Heart right ventricle (tissue), 16 donors: Measurements from ENCODE around the gene AGBL1. TPM values are rescaled to one million over a fixed set of nuclear protein-coding genes. Genes with fewer than 3 reads are reported as not detected.
A peak's percentile ranks its signal among the peaks of the same experiment; 100 is the strongest.

Experiments
- ATAC-seq, 8 donors: fragments of 200-7000 bp; cut with Tn5 transposase; one replicate each; pipeline ENCODE4 v1.9.1; 2020; ENCODE audit warnings: mild to moderate bottlenecking in 8 of 8, moderate library complexity in 8 of 8, moderate number of reproducible peaks in 1 of 8
- DNase-seq, 2 donors: peaks; one replicate each; pipeline ENCODE4 v3.0.0-alpha.2; 2020
- H3K27ac ChIP-seq, 10 donors: fragments of 200-600 bp; sonication (generic) in 2 of 10; one replicate each; pipeline versions ENCODE4 v1.5.0 to v1.8.0; 2020 to 2022; ENCODE audit warnings: mild to moderate bottlenecking in 3 of 10
- H3K27me3 ChIP-seq, 7 donors: fragments of 200-600 bp; one replicate each; pipeline ENCODE4 v1.8.0; 2021 to 2022; ENCODE audit warnings: mild to moderate bottlenecking in 2 of 7
- H3K36me3 ChIP-seq, 9 donors: fragments of 200-600 bp; sonication (generic) in 1 of 9; one replicate each; pipeline versions ENCODE4 v1.5.0 to v1.8.0; 2020 to 2022; ENCODE audit warnings: mild to moderate bottlenecking in 2 of 9
- H3K4me1 ChIP-seq, 9 donors: fragments of 200-600 bp; sonication (generic) in 1 of 9; one replicate each; pipeline versions ENCODE4 v1.5.0 to v1.8.0; 2020 to 2022; ENCODE audit warnings: mild to moderate bottlenecking in 4 of 9
- H3K4me3 ChIP-seq, 10 donors: fragments of 200-600 bp; sonication (generic) in 2 of 10; one replicate each; pipeline versions ENCODE4 v1.5.0 to v1.8.0; 2020 to 2022; ENCODE audit warnings: mild to moderate bottlenecking in 7 of 10, moderate library complexity in 2 of 10
- H3K9me3 ChIP-seq, 11 donors: fragments of 200-600 bp in 10 of 11; sonication (generic) in 2 of 11; one replicate each; pipeline versions ENCODE4 v1.5.0 to v1.8.0; 2013 to 2022; ENCODE audit warnings: mild to moderate bottlenecking in 2 of 11, control low read depth in 1 of 11, moderate library complexity in 1 of 11
- WGBS, 2 donors: extraction: QIAGEN DNeasy Blood & Tissue Kit; methylation state at CpG; one replicate each; pipeline ENCODE4 v1.1.7; 2013; ENCODE audit warnings: inconsistent platforms in 1 of 2; 5-methylcytosine and 5-hydroxymethylcytosine counted together
- intact Hi-C, 10 donors: fragments of 100-400 bp; cut with DNase I; formaldehyde crosslinking; loops; one replicate each; pipeline versions ENCODE4 v1.11.1 to v1.14.2; 2022
- polyA plus RNA-seq, 2 donors: library from polyadenylated mRNA; stranded (reverse); fragments of 200-250 nt; gene quantifications; one replicate each; pipeline ENCODE4 v1.2.3, GENCODE V29; 2013
- total RNA-seq, 10 donors: library from RNA; stranded (reverse); fragmentation: NEBNext Ultra II Directional in 3 of 10; extraction: Animal tissue kit (Norgen Biotek cat#: 25700) in 3 of 10; gene quantifications; one replicate each; pipeline versions ENCODE4 v1.2.1 to v1.2.4, GENCODE V29; 2021 to 2023
- TF ChIP-seq, protein P1 (sequence below), 9 donors: fragments of 200-600 bp; sonication (generic) in 2 of 9; IDR thresholded peaks; one replicate each; pipeline versions ENCODE4 v1.5.0 to v1.8.0; 2021 to 2022; ENCODE audit warnings: antibody characterized with exemption in 9 of 9, mild to moderate bottlenecking in 5 of 9, moderate library complexity in 1 of 9
- donor health status: Arrhythmogenic right ventricular cardiomyopathy.
- donor health status: ischemic (EF 13 %, LVEDD 7.1; RV severe dilation, severe dysfunction).
- donor health status: healthy with polysubstance abuse.
- donor health status: DM: no; HTN: yes; CAD: no.
- donor health status: DM: no; HTN: no; CAD: no.
- donor health status: ischemic (EF 25% LVEDD 6.9; RV normal size, moderate dysfunction).
- donor health status: ischemic (EF 25% LVEDD 5.7; RV mildly dilated, moderate dysfunction).
- donor health status: healthy.
- donor health status: DM: yes; HTN: yes; CAD: no.
- donor health status: Ischemic cardiomyopathy.
- donor health status: ischemic (EF 35%, LVEDD 5.7; RV mildly dilated, moderate dysfunction).
- donor health status: nonischemic (EF 11% LVEDD 7.7; RV severe dilation, severe dysfunction).
- donor health status: DM: yes; HTN: yes; CAD: no.
- donor health status: PGD.
- donor health status: ischemic (EF 29% LVEDD 5.4; RV normal size, mild dysfunction).
- donor health status: nonischemic (EF 23%, LVEDD 6.1; RV moderate dilation, normal function).

The AGBL1 gene
- total and polyA plus RNA-seq, 12 donors = 0.02 to 0.13 (median 0.09) TPM; not detected in 7

DNA sequence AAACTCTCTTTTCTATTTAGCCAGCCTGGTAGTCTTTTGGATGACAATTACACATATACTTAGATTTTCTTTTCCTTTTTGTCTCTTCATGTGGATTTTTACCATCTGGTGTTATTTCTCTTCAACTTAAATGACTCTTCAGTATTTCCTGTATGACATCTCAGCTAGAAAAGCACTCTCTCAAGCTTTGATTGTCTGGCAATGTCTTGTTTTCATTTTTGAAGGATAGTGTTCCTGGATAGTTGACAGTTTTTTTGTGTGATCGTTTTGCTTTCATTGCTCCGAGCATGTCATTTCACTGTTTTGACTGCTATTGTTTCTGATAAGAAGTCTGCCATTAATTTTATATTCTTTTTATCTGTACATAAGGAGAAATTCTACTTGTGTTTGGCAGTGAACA, 766.4 kb downstream of the AGBL1 start:
- intact Hi-C loops = loop anchor here in 1 of 10 donors (10.0 kb wide), 1 partner anchor 629 kb away; no protein-coding TSS in a partner anchor
- TF ChIP-seq, protein P1, sequence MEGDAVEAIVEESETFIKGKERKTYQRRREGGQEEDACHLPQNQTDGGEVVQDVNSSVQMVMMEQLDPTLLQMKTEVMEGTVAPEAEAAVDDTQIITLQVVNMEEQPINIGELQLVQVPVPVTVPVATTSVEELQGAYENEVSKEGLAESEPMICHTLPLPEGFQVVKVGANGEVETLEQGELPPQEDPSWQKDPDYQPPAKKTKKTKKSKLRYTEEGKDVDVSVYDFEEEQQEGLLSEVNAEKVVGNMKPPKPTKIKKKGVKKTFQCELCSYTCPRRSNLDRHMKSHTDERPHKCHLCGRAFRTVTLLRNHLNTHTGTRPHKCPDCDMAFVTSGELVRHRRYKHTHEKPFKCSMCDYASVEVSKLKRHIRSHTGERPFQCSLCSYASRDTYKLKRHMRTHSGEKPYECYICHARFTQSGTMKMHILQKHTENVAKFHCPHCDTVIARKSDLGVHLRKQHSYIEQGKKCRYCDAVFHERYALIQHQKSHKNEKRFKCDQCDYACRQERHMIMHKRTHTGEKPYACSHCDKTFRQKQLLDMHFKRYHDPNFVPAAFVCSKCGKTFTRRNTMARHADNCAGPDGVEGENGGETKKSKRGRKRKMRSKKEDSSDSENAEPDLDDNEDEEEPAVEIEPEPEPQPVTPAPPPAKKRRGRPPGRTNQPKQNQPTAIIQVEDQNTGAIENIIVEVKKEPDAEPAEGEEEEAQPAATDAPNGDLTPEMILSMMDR (IDR thresholded peaks at IDR 0.05) = no peak
- Histone ChIP-seq H3K27me3 (no peaks in the 10 kb centered on the region), H3K9me3 (peaks cover 0 to 26% (median 0%) of the 10 kb centered on the region in 11 donors), H3K36me3 (no peaks in the 10 kb centered on the region), H3K27ac (no peak overlapping the region), H3K4me1 (peaks cover 0 to 17% (median 9%) of the 10 kb centered on the region in 9 donors), H3K4me3 (no peak overlapping the region)
- DNase-seq (no peak), ATAC-seq (no peak)
- WGBS, 2 donors = 36 to 48% methylated on average over 2 of the region's 2 CpGs

DNA sequence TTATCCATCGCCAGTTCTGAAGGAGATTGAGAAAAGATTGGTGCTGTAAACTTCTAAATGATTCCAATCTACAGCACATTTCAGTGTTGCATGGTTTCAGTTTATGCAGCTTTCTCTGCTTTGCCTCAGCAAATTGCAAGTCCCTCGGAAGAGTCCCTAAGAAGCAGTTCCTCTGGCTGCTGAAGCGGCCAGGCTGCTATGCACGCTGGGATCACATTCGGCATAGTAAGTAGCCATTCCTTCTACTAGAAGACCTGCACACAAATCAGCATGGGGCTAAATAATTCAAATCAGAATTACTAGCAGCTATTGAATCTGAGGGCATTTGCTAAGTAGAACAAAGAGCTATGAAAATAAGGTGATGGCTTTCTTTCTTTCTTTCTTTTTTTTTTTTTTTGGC, 769.5 kb downstream of the AGBL1 start:
- 80 to 81% methylated on average over 5 of the region's 5 CpGs for WGBS, 2 donors
- intact Hi-C loops = loop anchor here in 1 of 10 donors (10.0 kb wide), 1 partner anchor 626 kb away; no protein-coding TSS in a partner anchor

DNA sequence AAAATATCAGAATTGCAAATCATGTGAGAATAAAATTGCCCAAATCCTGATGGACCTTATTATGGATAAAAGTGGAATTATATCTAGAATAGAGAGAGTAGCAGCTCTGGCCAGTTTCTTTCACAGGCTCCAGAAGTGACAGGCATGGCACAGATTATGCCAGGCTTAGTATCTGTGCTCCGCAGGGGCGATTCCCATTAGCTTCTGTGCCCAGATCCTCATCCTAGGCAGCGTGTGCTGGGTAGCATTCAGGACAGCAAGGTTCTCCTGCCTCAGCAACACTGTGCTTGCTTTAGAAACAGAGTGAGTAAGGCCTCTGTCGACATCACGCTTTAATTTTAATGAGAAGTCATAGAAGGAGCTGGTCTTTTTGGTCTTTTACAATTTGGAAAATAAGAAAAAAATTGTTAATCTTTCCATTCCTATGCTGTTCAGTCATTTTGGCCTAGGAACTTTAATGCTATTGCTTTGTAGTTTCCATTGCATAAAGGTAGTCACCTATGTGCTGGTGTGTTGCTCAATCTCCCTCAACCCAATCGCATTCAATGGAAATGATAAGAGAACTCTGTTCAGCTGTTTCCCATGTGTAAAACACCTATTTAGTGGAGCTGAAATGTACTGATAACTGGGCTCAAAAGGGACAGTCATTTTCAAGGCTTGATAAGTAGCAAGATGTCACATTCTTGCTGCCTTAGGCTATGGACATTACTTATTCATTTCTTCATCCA, 770.1 kb downstream of the AGBL1 start:
- 49 to 66% methylated on average over 6 of the region's 6 CpGs for WGBS, 2 donors
- intact Hi-C loops = loop anchor here in 1 of 10 donors (10.0 kb wide), 1 partner anchor 625 kb away; no protein-coding TSS in a partner anchor
- Histone ChIP-seq H3K4me3 (no peak overlapping the region), H3K27me3 (no peaks in the 10 kb centered on the region), H3K27ac (peak overlapping the region in 7 of 10 donors; percentile 11 to 69 (median 52)), H3K4me1 (peaks cover 0 to 25% (median 15%) of the 10 kb centered on the region in 9 donors), H3K36me3 (no peaks in the 10 kb centered on the region), H3K9me3 (peaks cover 0 to 26% (median 0%) of the 10 kb centered on the region in 11 donors)
- TF ChIP-seq, protein P1 (IDR thresholded peaks at IDR 0.05) = no peak
- ATAC-seq (peak; percentile 88 to 98 (median 95)), DNase-seq (peak; percentile 16 to 57)

More for the DNA sequence above, 769.5 kb downstream of the AGBL1 start:
- Histone ChIP-seq H3K36me3 (no peaks in the 10 kb centered on the region), H3K4me3 (no peak overlapping the region), H3K27ac (peak overlapping the region in 4 of 10 donors; percentile 16 to 50 (median 36)), H3K27me3 (no peaks in the 10 kb centered on the region), H3K9me3 (peaks cover 0 to 26% (median 0%) of the 10 kb centered on the region in 11 donors), H3K4me1 (peaks cover 0 to 23% (median 9%) of the 10 kb centered on the region in 9 donors)
- TF ChIP-seq, protein P1 (IDR thresholded peaks at IDR 0.05) = no peak
- DNase-seq (no peak), ATAC-seq (no peak)

DNA sequence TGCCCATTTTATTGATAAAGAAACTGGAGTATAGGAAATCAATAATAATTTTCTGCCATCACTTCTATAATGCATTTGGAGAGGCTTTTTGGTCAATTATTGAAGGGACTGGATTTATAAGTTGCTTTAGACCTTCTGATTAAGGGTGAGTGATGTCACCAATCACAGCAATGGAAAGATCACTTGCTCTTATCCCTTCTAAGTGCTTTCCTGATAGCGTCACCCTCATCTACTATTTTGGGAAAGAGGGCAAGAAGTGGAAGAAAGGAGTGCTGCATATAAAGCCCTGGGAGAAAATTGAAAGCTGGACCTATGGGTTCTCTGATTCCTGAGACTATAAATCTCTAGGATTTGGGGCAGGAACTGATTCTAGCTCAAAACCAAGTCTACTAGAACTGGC, 771.3 kb downstream of the AGBL1 start:
- ATAC-seq (peak in 3 of 8 donors; percentile 59 to 77 (median 68)), DNase-seq (no peak)
- intact Hi-C loops = no loop called here
- Histone ChIP-seq H3K4me3 (no peak overlapping the region), H3K4me1 (peaks cover 0 to 33% (median 15%) of the 10 kb centered on the region in 9 donors), H3K36me3 (no peaks in the 10 kb centered on the region), H3K9me3 (peaks cover 0 to 15% (median 0%) of the 10 kb centered on the region in 11 donors), H3K27me3 (no peaks in the 10 kb centered on the region), H3K27ac (peak overlapping the region in 5 of 10 donors; percentile 24 to 69 (median 55))
- TF ChIP-seq, protein P1 (IDR thresholded peaks at IDR 0.05) = no peak
- WGBS, 2 donors = 43 to 49% methylated on average over 1 of the region's 1 CpG
